ENCODE results near the gene IL10RB. TPM values are rescaled to one million over a fixed set of nuclear protein-coding genes. Genes with fewer than 3 reads are reported as not detected.
"Not testable (repeated sequence)": the region's sequence is repeated elsewhere in the genome, so short reads cannot be mapped to it uniquely, and the experiment has no call there.

IL10RB gene
- total and polyA plus RNA-seq, 2 donors (not counting 1 experiment from before 2014, with no cell fraction given): 29.3 to 32.5 TPM

- intact Hi-C loops (cut with micrococcal nuclease): no loop called here
- no peak overlapping the region for H3K27ac ChIP-seq (ENCODE audit: low read length in 2 of 2)
These were observed 16.7 kb upstream of the IL10RB start for GRCh38 chr21:33249331-33250002.

DNA sequence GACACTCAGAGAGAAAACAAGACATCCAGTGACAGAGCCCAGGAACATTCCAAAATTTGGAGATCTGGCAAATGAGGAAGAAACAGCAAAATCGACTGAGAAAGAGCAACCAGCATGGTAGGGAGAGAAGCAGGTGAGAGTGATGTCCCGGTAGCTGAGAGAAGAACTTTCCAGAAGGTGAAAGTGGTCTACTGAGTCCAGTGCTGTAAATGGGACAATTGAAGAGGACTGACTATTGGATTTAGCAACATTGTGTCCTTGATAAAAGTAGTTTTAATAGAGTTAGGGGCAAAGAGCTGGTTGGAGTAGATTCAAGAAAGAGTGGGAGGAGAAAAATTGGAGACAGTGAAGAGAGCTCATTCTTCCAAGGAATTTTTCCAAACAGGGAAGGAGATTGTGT is 15.0 kb upstream of the IL10RB start:
- H2AFZ ChIP-seq (ENCODE audit: insufficient read depth, low read depth, low read length, poor library complexity, severe bottlenecking): no peak overlapping the region
- H3K9me3 ChIP-seq (ENCODE audit: control extremely low read depth in 1 of 3, control insufficient read depth in 2 of 3, insufficient read depth in 1 of 3, low read length in 2 of 3): no peaks in the 10 kb centered on the region
- H3K27ac ChIP-seq (ENCODE audit: low read length in 2 of 2): no peak overlapping the region
- Mint-ChIP-seq H3K4me1 (peaks cover 12% of the 10 kb centered on the region), H3K4me3 (no peak overlapping the region), H3K27ac (peak overlapping the region; percentile 66), H3K27me3 (no peaks in the 10 kb centered on the region), H3K9me3 (ENCODE audit: insufficient read depth) (no peaks in the 10 kb centered on the region)
- no peaks in the 10 kb centered on the region for H3K27me3 ChIP-seq (replicated peaks in 1 of 4; ENCODE audit: control extremely low read depth in 1 of 4, control insufficient read depth in 3 of 4, insufficient read depth in 4 of 4, low read length in 3 of 4)
- H3K4me2 ChIP-seq (replicated peaks; ENCODE audit: low read depth, low read length, poor library complexity, severe bottlenecking): no peak overlapping the region
- DNase-seq (no peak), ATAC-seq (ENCODE audit: low read depth) (no peak)
- POLR2A ChIA-PET: no interaction called here
- no peak overlapping the region for H3K4me3 ChIP-seq (ENCODE audit: control extremely low read depth in 1 of 5, extremely low read depth in 1 of 5, insufficient read depth in 1 of 5, low read depth in 2 of 5, low read length in 4 of 5)
- 97% methylated on average over 2 of the region's 2 CpGs for WGBS (ENCODE audit: insufficient coverage)
- intact Hi-C loops (cut with micrococcal nuclease): no loop called here
- no peak overlapping the region for H3K9ac ChIP-seq (ENCODE audit: low read length)
- TF ChIP-seq, protein P1, sequence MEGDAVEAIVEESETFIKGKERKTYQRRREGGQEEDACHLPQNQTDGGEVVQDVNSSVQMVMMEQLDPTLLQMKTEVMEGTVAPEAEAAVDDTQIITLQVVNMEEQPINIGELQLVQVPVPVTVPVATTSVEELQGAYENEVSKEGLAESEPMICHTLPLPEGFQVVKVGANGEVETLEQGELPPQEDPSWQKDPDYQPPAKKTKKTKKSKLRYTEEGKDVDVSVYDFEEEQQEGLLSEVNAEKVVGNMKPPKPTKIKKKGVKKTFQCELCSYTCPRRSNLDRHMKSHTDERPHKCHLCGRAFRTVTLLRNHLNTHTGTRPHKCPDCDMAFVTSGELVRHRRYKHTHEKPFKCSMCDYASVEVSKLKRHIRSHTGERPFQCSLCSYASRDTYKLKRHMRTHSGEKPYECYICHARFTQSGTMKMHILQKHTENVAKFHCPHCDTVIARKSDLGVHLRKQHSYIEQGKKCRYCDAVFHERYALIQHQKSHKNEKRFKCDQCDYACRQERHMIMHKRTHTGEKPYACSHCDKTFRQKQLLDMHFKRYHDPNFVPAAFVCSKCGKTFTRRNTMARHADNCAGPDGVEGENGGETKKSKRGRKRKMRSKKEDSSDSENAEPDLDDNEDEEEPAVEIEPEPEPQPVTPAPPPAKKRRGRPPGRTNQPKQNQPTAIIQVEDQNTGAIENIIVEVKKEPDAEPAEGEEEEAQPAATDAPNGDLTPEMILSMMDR (IDR thresholded peaks at IDR 0.05): no peak
- TF ChIP-seq EZH2 (IDR thresholded peaks at IDR 0.05; ENCODE audit: borderline replicate concordance, insufficient read depth, low read depth, low read length, poor library complexity, severe bottlenecking): no peak
- CTCF ChIA-PET: interaction anchor here (1.0 to 1.4 kb wide), 2 partner anchors 15 to 193 kb away, joined by 3 read pairs; partner anchors contain the start of gene IL10RB
- peaks cover 22% of the 10 kb centered on the region for H3K79me2 ChIP-seq (ENCODE audit: control insufficient read depth, insufficient read depth, low read length)
- H4K20me1 ChIP-seq (ENCODE audit: control insufficient read depth, insufficient read depth, low read length, poor library complexity, severe bottlenecking): peaks cover 15% of the 10 kb centered on the region
- H3K36me3 ChIP-seq (replicated peaks in 1 of 2; ENCODE audit: control extremely low read depth in 1 of 2, control insufficient read depth in 1 of 2, extremely low read depth in 1 of 2, insufficient read depth in 2 of 2, low read length in 1 of 2): peaks cover 34 to 94% of the 10 kb centered on the region in 2 experiments
- peaks cover 0 to 4% of the 10 kb centered on the region in 2 donors for H3K4me1 ChIP-seq (ENCODE audit: control insufficient read depth in 2 of 2, insufficient read depth in 2 of 2, low read length in 2 of 2)

More at GRCh38 chr21:33249331-33250002, 16.7 kb upstream of the IL10RB start:
- ATAC-seq (ENCODE audit: low read depth) (no peak), DNase-seq (no peak)
- peaks cover 30 to 92% of the 10 kb centered on the region in 2 experiments for H3K36me3 ChIP-seq (replicated peaks in 1 of 2; ENCODE audit: control extremely low read depth in 1 of 2, control insufficient read depth in 1 of 2, extremely low read depth in 1 of 2, insufficient read depth in 2 of 2, low read length in 1 of 2)
- no peaks in the 10 kb centered on the region for H3K27me3 Mint-ChIP-seq
- H4K20me1 ChIP-seq (ENCODE audit: control insufficient read depth, insufficient read depth, low read length, poor library complexity, severe bottlenecking): peaks cover 8% of the 10 kb centered on the region
- H3K9me3 ChIP-seq (ENCODE audit: control extremely low read depth in 1 of 3, control insufficient read depth in 2 of 3, insufficient read depth in 1 of 3, low read length in 2 of 3): no peaks in the 10 kb centered on the region
- no peak overlapping the region for H3K4me2 ChIP-seq (replicated peaks; ENCODE audit: low read depth, low read length, poor library complexity, severe bottlenecking)
- no peak overlapping the region for H3K4me3 Mint-ChIP-seq
- no peak overlapping the region for H3K9ac ChIP-seq (ENCODE audit: low read length)
- H3K27me3 ChIP-seq (replicated peaks in 1 of 4; ENCODE audit: control extremely low read depth in 1 of 4, control insufficient read depth in 3 of 4, insufficient read depth in 4 of 4, low read length in 3 of 4): no peaks in the 10 kb centered on the region
- H3K79me2 ChIP-seq (ENCODE audit: control insufficient read depth, insufficient read depth, low read length): peaks cover 24% of the 10 kb centered on the region
- H3K9me3 Mint-ChIP-seq (ENCODE audit: insufficient read depth): no peaks in the 10 kb centered on the region
- peak overlapping the region; percentile 65 for H3K27ac Mint-ChIP-seq
- peaks cover 14% of the 10 kb centered on the region for H3K4me1 Mint-ChIP-seq
- 76% methylated on average over 4 of the region's 7 CpGs for WGBS (ENCODE audit: insufficient coverage)
- no peak overlapping the region for H2AFZ ChIP-seq (ENCODE audit: insufficient read depth, low read depth, low read length, poor library complexity, severe bottlenecking)
- no peak overlapping the region for H3K4me3 ChIP-seq (ENCODE audit: control extremely low read depth in 1 of 5, extremely low read depth in 1 of 5, insufficient read depth in 1 of 5, low read depth in 2 of 5, low read length in 4 of 5)
- ChIA-PET CTCF (interaction anchor here (0.9 kb wide), 1 partner anchor 8 kb away, joined by 3 read pairs; no protein-coding TSS in a partner anchor), POLR2A (no interaction called here)
- peaks cover under 1 to 6% of the 10 kb centered on the region in 2 donors for H3K4me1 ChIP-seq (ENCODE audit: control insufficient read depth in 2 of 2, insufficient read depth in 2 of 2, low read length in 2 of 2)
- TF ChIP-seq EZH2 (IDR thresholded peaks at IDR 0.05; ENCODE audit: borderline replicate concordance, insufficient read depth, low read depth, low read length, poor library complexity, severe bottlenecking): no peak
- TF ChIP-seq, protein P1 (IDR thresholded peaks at IDR 0.05): no peak

DNA sequence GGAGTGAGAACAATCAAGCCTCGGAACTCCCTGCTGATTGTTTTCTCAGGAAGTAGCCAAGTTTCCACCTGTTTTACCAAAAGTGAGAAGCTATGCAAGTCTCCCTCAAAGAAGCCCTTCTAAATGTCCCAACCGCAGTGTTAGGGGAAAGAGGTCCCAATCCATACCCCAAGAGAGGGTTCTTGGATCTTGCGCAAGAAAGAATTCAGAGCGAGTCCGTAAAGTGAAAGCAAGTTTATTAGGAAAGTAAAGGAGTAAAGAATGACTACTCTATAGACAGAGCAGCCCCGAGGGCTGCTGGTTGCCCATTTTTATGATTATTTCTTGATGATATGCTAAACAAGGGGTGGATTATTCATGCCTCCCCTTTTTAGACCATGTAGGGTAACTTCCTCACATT is 12.8 kb upstream of the IL10RB start:
- no CpG with 5 or more reads among the region's 6 CpGs for WGBS (ENCODE audit: insufficient coverage)
- H3K4me3 Mint-ChIP-seq; H3K9me3 Mint-ChIP-seq (ENCODE audit: insufficient read depth); H3K27me3 Mint-ChIP-seq; H3K4me1 Mint-ChIP-seq; H3K27ac ChIP-seq (ENCODE audit: low read length in 2 of 2); H3K4me3 ChIP-seq (ENCODE audit: control extremely low read depth in 1 of 5, extremely low read depth in 1 of 5, insufficient read depth in 1 of 5, low read depth in 2 of 5, low read length in 4 of 5); H3K27me3 ChIP-seq (replicated peaks in 1 of 4; ENCODE audit: control extremely low read depth in 1 of 4, control insufficient read depth in 3 of 4, insufficient read depth in 4 of 4, low read length in 3 of 4); ATAC-seq (ENCODE audit: low read depth); H3K9ac ChIP-seq (ENCODE audit: low read length); H3K27ac Mint-ChIP-seq; POLR2A ChIA-PET; H2AFZ ChIP-seq (ENCODE audit: insufficient read depth, low read depth, low read length, poor library complexity, severe bottlenecking); DNase-seq; H3K4me2 ChIP-seq (replicated peaks; ENCODE audit: low read depth, low read length, poor library complexity, severe bottlenecking); H3K4me1 ChIP-seq (ENCODE audit: control insufficient read depth in 2 of 2, insufficient read depth in 2 of 2, low read length in 2 of 2); intact Hi-C loops (cut with micrococcal nuclease): not testable (repeated sequence)
- peaks cover 0 to 14% (median 4%) of the 10 kb centered on the region in 3 donors for H3K9me3 ChIP-seq (ENCODE audit: control extremely low read depth in 1 of 3, control insufficient read depth in 2 of 3, insufficient read depth in 1 of 3, low read length in 2 of 3)
- H4K20me1 ChIP-seq (ENCODE audit: control insufficient read depth, insufficient read depth, low read length, poor library complexity, severe bottlenecking): peaks cover 15% of the 10 kb centered on the region
- peaks cover 35 to 94% of the 10 kb centered on the region in 2 experiments for H3K36me3 ChIP-seq (replicated peaks in 1 of 2; ENCODE audit: control extremely low read depth in 1 of 2, control insufficient read depth in 1 of 2, extremely low read depth in 1 of 2, insufficient read depth in 2 of 2, low read length in 1 of 2)
- peaks cover 16% of the 10 kb centered on the region for H3K79me2 ChIP-seq (ENCODE audit: control insufficient read depth, insufficient read depth, low read length)
- CTCF ChIA-PET: interaction anchor here (1.2 kb wide), 1 partner anchor 56 kb away, joined by 4 read pairs; no protein-coding TSS in a partner anchor
